Neutrophil (primary cell): Measurements from ENCODE around the gene ACSF3.

Experiments
- H3K27ac ChIP-seq: fragments of 200-600 bp; sonication (generic); 2 replicates; pipeline ENCODE4 v1.5.1; 2016; ENCODE audit warnings: mild to moderate bottlenecking, moderate library complexity
- H3K27me3 ChIP-seq: fragments of 200-600 bp; sonication (generic); 2 replicates; pipeline ENCODE4 v1.6.0; 2016; ENCODE audit warnings: mild to moderate bottlenecking
- H3K36me3 ChIP-seq: fragments of 200-600 bp; sonication (generic); 2 replicates; pipeline ENCODE4 v1.5.1; 2017
- H3K4me1 ChIP-seq, 2 experiments: fragments of 200-600 bp in 1 of 2; sonication (generic) in 1 of 2; 1 replicate in 1 of 2; 2 replicates in 1 of 2; pipeline versions ENCODE4 v1.5.1 to v1.6.1; 2013 to 2016; ENCODE audit warnings: low read depth in 1 of 2, low read length in 1 of 2, mild to moderate bottlenecking in 1 of 2, moderate library complexity in 1 of 2; ENCODE audit not compliant: control insufficient read depth in 1 of 2, insufficient read depth in 1 of 2
- H3K4me3 ChIP-seq, 2 experiments: fragments of 200-600 bp in 1 of 2; sonication (generic) in 1 of 2; 1 replicate in 1 of 2; 2 replicates in 1 of 2; pipeline ENCODE4 v1.5.1; 2013 to 2016; ENCODE audit warnings: low read depth in 1 of 2, low read length in 1 of 2, mild to moderate bottlenecking in 1 of 2, moderate library complexity in 1 of 2
- H3K9me3 ChIP-seq: fragments of 200-600 bp; sonication (generic); 2 replicates; pipeline ENCODE4 v1.5.1; 2016
- TF ChIP-seq, protein P1 (sequence below): fragments of 200-600 bp; sonication (generic); IDR thresholded peaks from 2 replicates; pipeline ENCODE4 v1.5.1; 2016; ENCODE audit warnings: antibody characterized with exemption

Gene ACSF3

DNA sequence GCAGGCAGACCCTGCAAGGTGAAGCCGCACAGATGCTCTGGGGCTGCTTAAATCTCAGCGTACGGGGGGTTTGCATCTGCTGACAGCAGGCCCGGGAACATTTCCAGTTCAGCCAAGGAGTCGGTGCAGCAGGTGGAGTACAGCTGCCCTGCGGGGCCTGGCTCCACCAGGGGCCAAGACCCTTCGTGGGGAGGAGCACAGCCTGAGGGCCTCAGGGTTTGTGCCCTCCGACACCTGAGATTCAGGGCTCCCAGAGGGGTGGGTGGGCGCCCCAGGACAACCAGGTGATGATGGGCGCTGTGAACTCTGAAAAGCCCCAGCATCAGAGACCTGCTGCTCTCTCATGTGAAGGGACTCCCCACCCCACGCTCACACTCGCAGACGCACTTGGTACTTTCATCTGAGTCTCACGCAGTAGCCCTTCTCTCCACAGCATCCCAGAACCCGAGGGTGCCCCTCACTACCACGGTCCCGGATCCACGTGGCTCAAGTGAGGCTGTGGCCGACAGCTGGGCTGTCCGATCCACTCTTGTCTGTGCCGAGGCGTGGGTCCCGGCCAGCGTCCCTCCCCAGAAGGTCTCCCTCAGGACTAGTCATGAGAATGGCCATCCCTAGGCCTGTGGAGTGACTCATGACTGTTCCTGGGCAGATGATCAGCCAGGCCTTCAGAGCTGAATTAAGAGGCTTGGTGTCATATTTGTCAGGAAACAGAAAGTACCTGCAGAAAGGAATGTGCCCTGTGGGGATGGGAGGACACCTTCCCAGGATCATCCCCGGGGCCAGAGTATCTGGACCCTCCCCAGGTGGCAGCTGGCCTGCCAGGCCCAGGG, 29.6 kb downstream of the ACSF3 start:
- peaks cover 54% of the 10 kb centered on the region for H3K36me3 ChIP-seq
- no peaks in the 10 kb centered on the region for H3K9me3 ChIP-seq
- no peak overlapping the region for H3K4me3 ChIP-seq
- H3K27me3 ChIP-seq, result no peaks in the 10 kb centered on the region
- TF ChIP-seq, protein P1, sequence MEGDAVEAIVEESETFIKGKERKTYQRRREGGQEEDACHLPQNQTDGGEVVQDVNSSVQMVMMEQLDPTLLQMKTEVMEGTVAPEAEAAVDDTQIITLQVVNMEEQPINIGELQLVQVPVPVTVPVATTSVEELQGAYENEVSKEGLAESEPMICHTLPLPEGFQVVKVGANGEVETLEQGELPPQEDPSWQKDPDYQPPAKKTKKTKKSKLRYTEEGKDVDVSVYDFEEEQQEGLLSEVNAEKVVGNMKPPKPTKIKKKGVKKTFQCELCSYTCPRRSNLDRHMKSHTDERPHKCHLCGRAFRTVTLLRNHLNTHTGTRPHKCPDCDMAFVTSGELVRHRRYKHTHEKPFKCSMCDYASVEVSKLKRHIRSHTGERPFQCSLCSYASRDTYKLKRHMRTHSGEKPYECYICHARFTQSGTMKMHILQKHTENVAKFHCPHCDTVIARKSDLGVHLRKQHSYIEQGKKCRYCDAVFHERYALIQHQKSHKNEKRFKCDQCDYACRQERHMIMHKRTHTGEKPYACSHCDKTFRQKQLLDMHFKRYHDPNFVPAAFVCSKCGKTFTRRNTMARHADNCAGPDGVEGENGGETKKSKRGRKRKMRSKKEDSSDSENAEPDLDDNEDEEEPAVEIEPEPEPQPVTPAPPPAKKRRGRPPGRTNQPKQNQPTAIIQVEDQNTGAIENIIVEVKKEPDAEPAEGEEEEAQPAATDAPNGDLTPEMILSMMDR, result no peak
- no peak overlapping the region for H3K27ac ChIP-seq
- peaks cover 9 to 13% of the 10 kb centered on the region in 2 experiments for H3K4me1 ChIP-seq

DNA sequence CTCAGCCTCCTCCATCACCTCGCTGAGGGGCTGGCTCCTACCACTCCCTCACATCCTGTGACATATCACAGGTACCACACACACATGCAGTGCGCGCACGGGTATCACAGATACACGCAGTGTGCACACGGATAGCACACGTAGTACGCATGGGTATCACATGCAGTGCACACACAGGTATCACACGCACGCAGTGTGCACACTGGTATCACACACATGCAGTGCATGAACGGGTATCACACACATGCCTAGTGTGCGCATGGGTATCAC, 30.1 kb downstream of the ACSF3 start:
- Histone ChIP-seq H3K4me1 (peaks cover 8 to 9% of the 10 kb centered on the region in 2 experiments), H3K27me3 (no peaks in the 10 kb centered on the region), H3K27ac (no peak overlapping the region), H3K4me3 (no peak overlapping the region), H3K36me3 (peaks cover 54% of the 10 kb centered on the region), H3K9me3 (no peaks in the 10 kb centered on the region)
- TF ChIP-seq, protein P1, result no peak

DNA sequence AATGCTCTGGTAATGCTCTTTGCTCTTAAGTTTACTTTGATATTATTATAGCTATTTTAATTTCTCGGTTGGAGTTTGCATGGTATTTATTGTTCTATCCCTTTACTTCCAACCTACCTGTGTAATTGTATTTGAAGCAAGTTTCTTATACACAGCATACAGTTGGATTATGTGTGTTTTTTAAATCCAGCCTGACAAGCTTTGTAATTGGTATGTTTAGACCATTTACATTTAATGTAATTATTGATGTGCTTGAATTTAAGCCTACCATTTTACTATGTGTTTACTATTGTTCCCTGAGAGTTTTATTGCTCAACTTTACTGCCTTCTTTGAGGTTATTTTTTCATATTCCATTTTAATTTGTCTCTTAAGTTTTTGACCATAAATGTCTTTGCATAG, 35.7 kb downstream of the ACSF3 start:
- peaks cover 33% of the 10 kb centered on the region for H3K36me3 ChIP-seq
- H3K27me3 ChIP-seq, result no peaks in the 10 kb centered on the region
- H3K4me3 ChIP-seq, result no peak overlapping the region
- H3K9me3 ChIP-seq, result peaks cover 3% of the 10 kb centered on the region
- no peak overlapping the region for H3K27ac ChIP-seq
- TF ChIP-seq, protein P1, result no peak
- no peaks in the 10 kb centered on the region for H3K4me1 ChIP-seq

DNA sequence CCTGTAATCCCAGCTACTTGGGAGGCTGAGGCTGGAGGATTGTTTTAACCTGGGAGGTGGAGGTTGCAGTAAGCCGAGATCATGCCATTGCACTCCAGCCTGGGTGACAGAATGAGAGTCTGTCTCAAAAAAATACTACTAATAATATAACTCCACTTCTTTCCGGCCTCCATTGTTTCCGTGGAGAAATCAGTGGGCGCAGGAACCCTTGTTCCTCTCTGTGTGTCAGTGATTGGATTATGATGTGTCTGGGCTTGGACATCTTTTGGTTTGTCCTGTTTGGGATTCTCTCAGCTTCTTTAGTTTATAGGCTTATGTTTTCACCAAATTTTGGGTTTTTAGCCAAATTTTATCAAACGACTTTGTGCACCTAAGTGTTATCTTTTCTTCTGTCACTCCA, 36.8 kb downstream of the ACSF3 start:
- TF ChIP-seq, protein P1, result no peak
- Histone ChIP-seq H3K27ac (no peak overlapping the region), H3K4me3 (no peak overlapping the region), H3K27me3 (no peaks in the 10 kb centered on the region), H3K9me3 (peaks cover 3% of the 10 kb centered on the region), H3K4me1 (no peaks in the 10 kb centered on the region), H3K36me3 (peaks cover 32% of the 10 kb centered on the region)

DNA sequence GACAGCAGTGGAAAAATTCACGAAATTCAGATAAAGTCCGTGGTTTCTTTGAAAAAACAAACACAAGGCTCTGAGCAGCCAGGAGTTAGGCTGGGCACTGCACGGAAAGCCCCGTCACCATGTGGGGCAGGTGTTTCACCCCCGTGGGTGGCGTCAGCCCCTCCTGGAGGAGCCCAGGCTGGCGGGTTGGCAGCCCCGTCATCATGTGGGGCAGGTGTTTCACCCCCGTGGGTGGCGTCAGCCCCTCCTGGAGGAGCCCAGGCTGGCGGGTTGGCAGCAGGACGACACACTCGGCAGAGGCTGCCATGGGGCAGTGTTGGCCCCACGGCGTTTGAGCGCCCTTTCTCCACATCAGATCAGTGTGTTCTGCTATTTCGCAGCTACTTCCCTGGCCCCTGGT, 38.1 kb downstream of the ACSF3 start:
- Histone ChIP-seq H3K4me3 (no peak overlapping the region), H3K27ac (no peak overlapping the region), H3K9me3 (peaks cover 3% of the 10 kb centered on the region), H3K4me1 (no peaks in the 10 kb centered on the region), H3K36me3 (peaks cover 38% of the 10 kb centered on the region), H3K27me3 (no peaks in the 10 kb centered on the region)
- TF ChIP-seq, protein P1, result no peak
